Smooth muscle cell (in vitro differentiated cells): ENCODE measurements around the gene EXOC4. TPM values are rescaled to one million over a fixed set of nuclear protein-coding genes. Genes with fewer than 3 reads are reported as not detected.

Experiments
- DNase-seq: peaks from one replicate; lab custom pipeline; 2025; ENCODE audit not compliant: unreplicated experiment; lab: John Stamatoyannopoulos, UW
- H2AFZ ChIP-seq: fragments of 200-600 bp; sonication (generic); 2 replicates; pipeline ENCODE4 v1.6.0; 2016; ENCODE audit warnings: antibody characterized with exemption, low read depth, mild to moderate bottlenecking
- H3F3A ChIP-seq: fragments of 200-600 bp; sonication (generic); 2 replicates; pipeline ENCODE4 v1.6.0; 2017; ENCODE audit warnings: antibody characterized with exemption, low read depth
- H3K27ac ChIP-seq: fragments of 200-600 bp; sonication (generic); 2 replicates; pipeline ENCODE4 v1.5.1; 2016; ENCODE audit warnings: low read depth, mild to moderate bottlenecking
- H3K27me3 ChIP-seq: fragments of 200-600 bp; sonication (generic); 2 replicates; pipeline ENCODE4 v1.6.1; 2016; ENCODE audit warnings: low read depth, mild to moderate bottlenecking
- H3K36me3 ChIP-seq: fragments of 200-600 bp; sonication (generic); 2 replicates; pipeline ENCODE4 v1.5.1; 2016; ENCODE audit warnings: low read depth
- H3K4me1 ChIP-seq: fragments of 200-600 bp; sonication (generic); 2 replicates; pipeline ENCODE4 v1.5.1; 2016; ENCODE audit warnings: low read depth
- H3K4me2 ChIP-seq: fragments of 200-600 bp; sonication (generic); 2 replicates; pipeline ENCODE4 v1.6.0; 2016; ENCODE audit warnings: mild to moderate bottlenecking
- H3K4me3 ChIP-seq: fragments of 200-600 bp; sonication (generic); 2 replicates; pipeline ENCODE4 v1.5.1; 2016; ENCODE audit warnings: mild to moderate bottlenecking
- H3K79me2 ChIP-seq: fragments of 200-600 bp; sonication (generic); 2 replicates; pipeline ENCODE4 v1.6.0; 2016; ENCODE audit warnings: low read depth, mild to moderate bottlenecking
- H3K9ac ChIP-seq: fragments of 200-600 bp; sonication (generic); 2 replicates; pipeline ENCODE4 v1.6.0; 2016; ENCODE audit warnings: low read depth
- H3K9me3 ChIP-seq: fragments of 200-600 bp; sonication (generic); replicated peaks from 2 replicates; pipeline ENCODE4 v1.5.1; 2016; ENCODE audit warnings: low read depth
- H4K20me1 ChIP-seq: fragments of 200-600 bp; sonication (generic); 2 replicates; pipeline ENCODE4 v1.6.0; 2016; ENCODE audit warnings: low read depth
- CTCF ChIP-seq: fragments of 200-600 bp; sonication (generic); IDR thresholded peaks from 2 replicates; pipeline ENCODE4 v1.5.1; 2017; ENCODE audit warnings: borderline replicate concordance, mild to moderate bottlenecking, antibody characterized with exemption; ENCODE audit not compliant: insufficient read depth, poor library complexity, severe bottlenecking
- WGBS: methylation state at CpG from one replicate; pipeline ENCODE4 v1.1.7; 2016; ENCODE audit warnings: low lambda C conversion rate; 5-methylcytosine and 5-hydroxymethylcytosine counted together
- polyA plus RNA-seq: library from polyadenylated mRNA; unstranded; fragments of >200 nt; fragmentation: Nextera tagmentation; extraction: Ambion mirVana; gene quantifications from 2 replicates; pipeline ENCODE4 v1.2.1, GENCODE V29; 2016
- total RNA-seq: library from RNA; depleted of rRNA; stranded (reverse); fragments of >200 nt; gene quantifications from 2 replicates; pipeline ENCODE4 v1.2.3, GENCODE V29; 2014

Gene EXOC4
- total and polyA plus RNA-seq, 2 experiments from 2014 or later: 21.5 to 47.1 TPM

GRCh38 chr7:133730360-133730759 is 477.5 kb downstream of the EXOC4 start:
- no peaks in the 10 kb centered on the region for H3K79me2 ChIP-seq
- H3K9ac ChIP-seq: no peak overlapping the region
- no peaks in the 10 kb centered on the region for H4K20me1 ChIP-seq
- no peak overlapping the region for H2AFZ ChIP-seq
- no peak for TF ChIP-seq CTCF
- DNase-seq: no peak
- H3K4me2 ChIP-seq: no peak overlapping the region
- H3F3A ChIP-seq: no peaks in the 10 kb centered on the region
- no peaks in the 10 kb centered on the region for H3K4me1 ChIP-seq
- no peaks in the 10 kb centered on the region for H3K9me3 ChIP-seq
- H3K36me3 ChIP-seq: no peaks in the 10 kb centered on the region
- no peaks in the 10 kb centered on the region for H3K27me3 ChIP-seq
- H3K4me3 ChIP-seq: no peak overlapping the region
- WGBS: 97% methylated on average over 3 of the region's 3 CpGs
- no peak overlapping the region for H3K27ac ChIP-seq

GRCh38 chr7:133733401-133733800 is 480.5 kb downstream of the EXOC4 start:
- Histone ChIP-seq H2AFZ (no peak overlapping the region), H3K27me3 (no peaks in the 10 kb centered on the region), H3K4me1 (no peaks in the 10 kb centered on the region), H3K36me3 (no peaks in the 10 kb centered on the region), H3K9me3 (no peaks in the 10 kb centered on the region), H3K27ac (no peak overlapping the region), H3K4me3 (no peak overlapping the region), H3K4me2 (no peak overlapping the region), H3K9ac (no peak overlapping the region), H3K79me2 (no peaks in the 10 kb centered on the region), H3F3A (no peaks in the 10 kb centered on the region), H4K20me1 (no peaks in the 10 kb centered on the region)
- no peak for DNase-seq
- no peak for TF ChIP-seq CTCF
- WGBS: 99% methylated on average over 5 of the region's 5 CpGs

- Histone ChIP-seq H3K9me3 (no peaks in the 10 kb centered on the region), H3K4me1 (no peaks in the 10 kb centered on the region), H3K4me3 (no peak overlapping the region), H2AFZ (no peak overlapping the region), H3K9ac (no peak overlapping the region), H4K20me1 (no peaks in the 10 kb centered on the region), H3K27me3 (no peaks in the 10 kb centered on the region), H3K79me2 (no peaks in the 10 kb centered on the region), H3K36me3 (no peaks in the 10 kb centered on the region), H3F3A (no peaks in the 10 kb centered on the region), H3K27ac (no peak overlapping the region), H3K4me2 (no peak overlapping the region)
- TF ChIP-seq CTCF: no peak
- no peak for DNase-seq
- WGBS: 95% methylated on average over 1 of the region's 1 CpG
Observed at GRCh38 chr7:133735222-133735621, 482.3 kb downstream of the EXOC4 start.

GRCh38 chr7:133739817-133740216 is 486.9 kb downstream of the EXOC4 start:
- Histone ChIP-seq H3K4me1 (no peaks in the 10 kb centered on the region), H3K9me3 (no peaks in the 10 kb centered on the region), H2AFZ (no peak overlapping the region), H3K9ac (no peak overlapping the region), H3K27ac (no peak overlapping the region), H3K27me3 (no peaks in the 10 kb centered on the region), H3F3A (no peaks in the 10 kb centered on the region), H3K4me2 (no peak overlapping the region), H4K20me1 (peaks cover 7% of the 10 kb centered on the region), H3K4me3 (no peak overlapping the region), H3K36me3 (no peaks in the 10 kb centered on the region), H3K79me2 (no peaks in the 10 kb centered on the region)
- DNase-seq: no peak
- TF ChIP-seq CTCF: no peak
- WGBS: 97% methylated on average over 1 of the region's 1 CpG
